GM18505 (cell line): Measurements from ENCODE around the gene WBP2.
"Not testable (repeated sequence)": the region's sequence is repeated elsewhere in the genome, so short reads cannot be mapped to it uniquely, and the experiment has no call there.

Experiments used
- ATAC-seq: cut with Tn5 transposase; IDR thresholded peaks from one replicate; pipeline ENCODE4 v1.9.1; 2021; ENCODE audit not compliant: unreplicated experiment
- POLR2A ChIP-seq: IDR thresholded peaks from 4 replicates; pipeline ENCODE4 v1.6.1; 2011; ENCODE audit warnings: borderline replicate concordance; ENCODE audit not compliant: insufficient read depth, insufficient read length; ENCODE audit errors: extremely low read depth

The WBP2 gene

DNA sequence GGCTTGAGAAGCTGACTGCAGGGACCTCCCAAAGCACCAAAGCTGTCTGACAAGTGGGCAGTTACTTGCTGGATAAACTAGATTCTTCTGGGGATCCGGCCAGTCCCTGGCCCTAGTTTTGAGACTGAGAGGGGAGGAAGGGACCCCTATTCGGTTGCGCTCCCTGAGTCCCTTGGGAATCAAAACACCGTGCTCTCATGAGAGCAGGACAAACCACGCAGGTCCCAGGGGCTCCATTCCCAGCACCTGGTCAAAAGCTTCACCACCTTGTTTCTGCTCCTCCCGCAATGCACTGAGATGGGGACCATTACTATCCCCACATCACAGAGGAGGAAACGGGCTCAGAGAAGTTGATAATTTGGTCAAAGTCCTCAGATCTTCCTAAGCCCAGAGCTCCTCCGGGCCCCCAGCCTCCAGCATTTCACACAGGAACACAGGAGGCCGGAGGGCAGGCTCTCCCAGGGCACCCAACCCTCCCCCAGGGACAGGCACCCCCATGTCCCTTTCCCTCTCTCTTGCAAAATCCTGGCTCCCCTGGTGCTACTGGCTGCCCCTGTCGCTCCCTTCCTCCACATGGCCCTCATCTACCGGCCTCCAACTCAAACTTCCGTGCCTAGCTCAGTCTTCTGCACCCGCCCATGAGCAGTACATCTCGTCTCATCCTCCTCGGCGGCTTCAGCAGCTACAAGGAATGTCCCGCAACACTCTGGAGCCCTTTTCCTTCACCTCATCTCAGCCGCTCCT lies 38.3 kb upstream of the WBP2 start:
- no peak for TF ChIP-seq POLR2A
- ATAC-seq = no peak

GRCh38 chr17:75892556-75893224 lies 37.6 kb upstream of the WBP2 start:
- TF ChIP-seq POLR2A = no peak
- ATAC-seq = no peak

GRCh38 chr17:75891605-75892555 lies 36.7 kb upstream of the WBP2 start:
- ATAC-seq = no peak
- TF ChIP-seq POLR2A = no peak

DNA sequence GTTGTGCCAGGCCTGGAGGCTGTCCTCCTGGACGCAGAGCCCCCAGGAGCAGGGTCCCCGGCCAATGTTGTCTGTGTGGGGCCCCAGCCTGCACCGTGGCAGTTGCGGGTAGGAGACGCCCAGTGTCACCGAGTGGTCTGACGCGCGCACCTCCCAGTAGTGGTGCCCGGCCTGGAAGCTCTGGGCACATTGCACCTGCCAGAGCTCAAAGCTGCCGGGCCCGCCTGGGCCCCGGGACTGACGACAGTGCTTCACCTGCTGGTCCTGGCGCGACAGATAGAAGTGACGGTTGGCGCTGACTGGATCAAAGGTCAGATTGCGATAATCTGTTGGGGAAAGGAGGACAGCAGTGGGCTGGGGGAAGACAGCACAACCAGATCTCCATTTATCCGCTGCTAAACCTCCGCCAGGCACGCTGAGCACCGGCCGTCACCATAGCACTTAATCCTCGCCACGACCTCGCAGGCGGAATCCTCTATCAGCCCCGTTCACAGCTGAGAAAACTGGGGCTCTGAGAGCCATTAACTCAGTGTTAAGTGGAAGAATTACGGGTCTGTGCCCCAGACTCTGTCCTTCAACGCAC lies 36.0 kb upstream of the WBP2 start:
- ATAC-seq = no peak
- TF ChIP-seq POLR2A = no peak

- no peak for ATAC-seq
- TF ChIP-seq POLR2A = no peak
These were observed 34.3 kb upstream of the WBP2 start for GRCh38 chr17:75889454-75889853.

DNA sequence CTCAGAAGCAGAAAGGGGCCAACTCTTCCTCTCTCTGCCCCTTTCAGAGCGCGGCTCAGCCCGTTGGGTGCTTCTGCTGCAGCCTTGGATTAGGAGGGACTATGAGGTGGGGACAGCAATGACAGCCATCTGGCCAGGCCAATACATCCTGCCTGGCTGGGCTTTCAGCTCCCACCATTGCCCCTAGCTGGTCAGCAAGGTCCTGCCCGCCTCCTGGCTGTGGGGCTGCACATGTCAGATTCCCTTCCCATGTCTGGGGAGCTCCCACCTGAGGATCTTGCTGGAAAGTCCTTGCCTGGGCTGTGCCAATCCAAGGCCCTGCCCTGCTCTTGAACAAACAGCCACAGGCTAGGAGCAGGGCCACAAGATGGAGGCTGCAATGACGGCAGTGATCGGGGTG lies 33.3 kb upstream of the WBP2 start:
- no peak for ATAC-seq
- no peak for TF ChIP-seq POLR2A

GRCh38 chr17:75885860-75886259 lies 30.7 kb upstream of the WBP2 start:
- not testable (repeated sequence) for ATAC-seq

DNA sequence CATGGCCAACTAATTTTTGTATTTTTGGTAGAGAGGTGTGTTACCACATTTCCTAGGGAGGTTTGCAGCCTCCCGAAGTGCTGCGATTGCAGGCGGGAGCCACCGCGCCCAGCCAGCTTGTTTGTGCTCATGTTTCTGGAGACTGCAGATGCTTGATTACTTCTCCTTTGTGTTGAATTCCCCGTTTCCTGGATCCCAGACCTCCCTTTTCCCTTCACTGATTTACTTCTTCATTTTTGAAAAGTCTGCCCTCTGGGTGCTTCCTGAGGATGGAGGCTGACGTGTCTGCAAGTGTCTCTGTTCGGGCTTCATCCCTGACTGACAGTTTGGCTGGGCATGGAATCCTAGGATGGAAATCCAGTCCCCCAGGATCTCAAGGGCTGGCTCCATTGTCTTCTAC lies 30.3 kb upstream of the WBP2 start:
- ATAC-seq = no peak
- no peak for TF ChIP-seq POLR2A

GRCh38 chr17:75881678-75882454 lies 26.7 kb upstream of the WBP2 start:
- no peak for ATAC-seq
- TF ChIP-seq POLR2A = no peak

DNA sequence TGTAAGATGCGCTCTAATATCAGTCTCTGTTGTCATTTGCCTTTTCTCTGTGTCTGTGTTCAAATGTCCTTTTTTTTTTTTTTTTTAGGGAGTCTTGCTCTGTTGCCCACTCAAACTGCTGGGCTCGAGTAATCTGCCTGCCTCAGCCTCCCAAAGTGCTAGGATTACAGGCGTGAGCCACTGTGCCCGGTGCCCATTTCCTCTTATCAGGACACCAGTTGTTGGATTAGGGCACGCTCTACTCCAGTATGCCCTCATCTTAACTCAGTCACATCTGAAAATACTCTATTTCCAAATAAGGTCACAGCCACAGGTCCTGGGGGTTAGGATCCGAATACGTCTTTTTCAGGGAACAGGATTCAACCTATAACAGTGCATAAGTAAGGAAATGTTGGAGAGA lies 25.1 kb upstream of the WBP2 start:
- ATAC-seq = no peak
- TF ChIP-seq POLR2A = no peak

DNA sequence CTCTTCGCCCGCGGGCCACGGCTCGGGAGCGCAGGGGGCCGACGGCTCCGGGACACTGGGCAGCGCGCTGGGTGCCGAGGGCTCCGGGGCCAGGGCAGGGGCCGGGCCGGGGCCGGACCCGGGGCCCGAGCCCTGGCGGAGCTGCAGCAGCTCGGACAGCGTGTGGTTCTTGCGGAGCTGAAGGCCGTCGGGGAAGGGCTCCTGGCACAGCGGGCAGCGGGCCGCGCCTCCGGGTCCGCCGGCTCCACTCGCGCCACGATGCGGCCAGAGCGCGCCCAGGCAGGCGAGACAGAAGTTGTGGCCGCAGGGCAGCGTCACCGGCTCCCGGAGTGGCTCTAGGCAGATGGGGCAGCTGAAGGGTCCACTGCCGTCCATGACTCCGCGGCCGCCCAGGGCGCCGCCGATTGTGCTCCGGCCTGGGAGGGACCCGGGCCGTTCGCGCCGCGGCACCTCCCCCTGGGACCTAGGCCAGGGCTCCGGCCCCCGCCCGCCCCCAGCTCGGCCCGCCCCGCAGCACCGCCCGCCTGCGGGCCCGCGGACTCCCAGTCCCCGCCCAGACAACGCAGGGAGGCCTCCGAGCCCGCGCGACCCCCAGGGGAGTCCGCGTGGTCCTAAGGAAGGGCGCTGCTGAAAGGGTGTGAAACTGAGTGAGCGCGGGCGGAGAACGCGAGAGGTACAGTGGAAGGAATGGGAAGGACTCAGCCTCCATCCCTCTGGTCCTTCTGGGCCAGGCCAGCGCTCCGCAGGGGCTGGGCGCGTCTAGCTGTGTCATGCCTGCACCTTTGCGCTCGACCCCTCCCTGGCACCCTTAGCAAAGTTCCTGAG lies 23.3 kb upstream of the WBP2 start, which contains the start of gene TRIM47:
TSS of gene TRIM47 (minus strand) at position 408 of the 825 bp plus-strand sequence. CDS start at position 375, 33 bp downstream.
- peak; percentile 33 for TF ChIP-seq POLR2A
- ATAC-seq = peak; percentile 26

GRCh38 chr17:75877752-75878173 lies 22.6 kb upstream of the WBP2 start:
- peak; percentile 1 for TF ChIP-seq POLR2A
- peak; percentile 41 for ATAC-seq
